Endothelial cell of umbilical vein (primary cell): ENCODE data around the gene ASXL2. TPM values are rescaled to one million over a fixed set of nuclear protein-coding genes. Genes with fewer than 3 reads are reported as not detected.

Experiments
- BruUV-seq: library from RNA; stranded (reverse); fragments of 400-500 nt; replicated peaks from 2 replicates; lab custom pipeline; 2021; lab: Mats Ljungman, UMichigan
- CTCF ChIA-PET: fragments of 300-600, 350-600 bp; sonication (Branson Sonifier 250); formaldehyde crosslinking; loops from one replicate; lab custom pipeline; 2021; ENCODE audit warnings: antibody characterized with exemption, inconsistent platforms; lab: Charles Lee
- POLR2A ChIA-PET: fragments of 300-600, 350-600 bp; sonication (Branson Sonifier 250); formaldehyde crosslinking; loops from one replicate; lab custom pipeline; 2021; ENCODE audit warnings: antibody characterized with exemption, inconsistent platforms; lab: Charles Lee
- DNase-seq: peaks from one replicate; pipeline ENCODE4 v3.0.0-alpha.2; 2011; ENCODE audit warnings: low read depth, low spot score
- FAIRE-seq: peaks from 2 replicates; lab custom pipeline; 2011; peaks lifted over from hg19 to GRCh38; lab: Jason Lieb, UNC
- H2AFZ ChIP-seq: 2 replicates; pipeline ENCODE4 v1.6.0; 2012; ENCODE audit warnings: low read depth, low read length, control low read depth, inconsistent platforms
- H3K27ac ChIP-seq: 2 replicates; pipeline ENCODE4 v1.5.1; 2011; ENCODE audit warnings: low read depth, mild to moderate bottlenecking, control low read depth, low read length, moderate library complexity; ENCODE audit not compliant: insufficient read depth
- H3K27me3 ChIP-seq, 2 experiments: 2 replicates each; pipeline versions ENCODE4 v1.6.0 to v1.6.1; 2011; ENCODE audit warnings: low read length in 2 of 2, mixed read lengths in 1 of 2; ENCODE audit not compliant: control insufficient read depth in 2 of 2, insufficient read depth in 2 of 2
- H3K36me3 ChIP-seq, 2 experiments: 2 replicates in 1 of 2; 3 replicates in 1 of 2; pipeline ENCODE4 v1.5.1; 2011; ENCODE audit warnings: low read length in 2 of 2, mild to moderate bottlenecking in 1 of 2, moderate library complexity in 1 of 2; ENCODE audit not compliant: control insufficient read depth in 2 of 2, insufficient read depth in 2 of 2; ENCODE audit errors: extremely low read depth in 1 of 2
- H3K4me1 ChIP-seq: 3 replicates; pipeline ENCODE4 v1.5.1; 2011; ENCODE audit warnings: mild to moderate bottlenecking, low read length; ENCODE audit not compliant: control insufficient read depth, insufficient read depth; ENCODE audit errors: extremely low read depth
- H3K4me2 ChIP-seq: 2 replicates; pipeline ENCODE4 v1.6.1; 2011; ENCODE audit warnings: low read length, control low read depth, mixed read lengths; ENCODE audit not compliant: insufficient read depth
- H3K4me3 ChIP-seq, 3 experiments: fragments of 200-600 bp in 1 of 3; sonication (generic), shearing (Covaris generic) in 1 of 3; replicated peaks in 1 of 3; 2 replicates each; pipeline ENCODE4 v1.5.1; 2011 to 2016; ENCODE audit warnings: control low read depth in 3 of 3, low read length in 3 of 3, mild to moderate bottlenecking in 2 of 3, inconsistent platforms in 1 of 3, low read depth in 1 of 3, moderate library complexity in 1 of 3; ENCODE audit not compliant: insufficient read depth in 1 of 3
- H3K79me2 ChIP-seq: 2 replicates; pipeline ENCODE4 v1.6.0; 2012; ENCODE audit warnings: low read length, inconsistent platforms; ENCODE audit not compliant: control insufficient read depth, insufficient read depth
- H3K9ac ChIP-seq: replicated peaks from 2 replicates; pipeline ENCODE3; 2011; ENCODE audit warnings: low read length, control low read depth; ENCODE audit not compliant: insufficient read depth; ENCODE audit errors: extremely low read depth
- H3K9me1 ChIP-seq: replicated peaks from 3 replicates; pipeline ENCODE4 v1.6.0; 2011; ENCODE audit warnings: mild to moderate bottlenecking, low read length; ENCODE audit not compliant: control insufficient read depth, insufficient read depth; ENCODE audit errors: extremely low read depth
- H3K9me3 ChIP-seq: replicated peaks from 2 replicates; pipeline ENCODE4 v1.5.1; 2012; ENCODE audit warnings: low read length, inconsistent platforms; ENCODE audit not compliant: control insufficient read depth, insufficient read depth
- H4K20me1 ChIP-seq: replicated peaks from 2 replicates; pipeline ENCODE3; 2011; ENCODE audit warnings: mild to moderate bottlenecking, low read length; ENCODE audit not compliant: control insufficient read depth, insufficient read depth; ENCODE audit errors: extremely low read depth
- EZH2 ChIP-seq: IDR thresholded peaks from 2 replicates; pipeline ENCODE4 v1.6.1; 2012; ENCODE audit warnings: borderline replicate concordance, low read depth, mild to moderate bottlenecking, moderate library complexity, low read length, inconsistent platforms; ENCODE audit not compliant: severe bottlenecking
- FOS ChIP-seq: IDR thresholded peaks from 2 replicates; pipeline ENCODE4 v1.6.1; 2011; ENCODE audit warnings: mild to moderate bottlenecking, low read length, moderate library complexity, borderline replicate concordance; ENCODE audit not compliant: insufficient read depth
- GATA2 ChIP-seq: IDR thresholded peaks from 2 replicates; pipeline ENCODE4 v1.7.0; 2011; ENCODE audit warnings: low read depth, mild to moderate bottlenecking, moderate library complexity, mixed read lengths, low read length; ENCODE audit not compliant: insufficient read length, insufficient read depth
- POLR2A ChIP-seq: IDR thresholded peaks from 2 replicates; pipeline ENCODE4 v1.6.1; 2012; ENCODE audit warnings: low read depth, mild to moderate bottlenecking, control low read depth, low read length
- POLR2AphosphoS5 ChIP-seq: IDR thresholded peaks from 2 replicates; pipeline ENCODE4 v1.6.1; 2012; ENCODE audit warnings: low read depth, mild to moderate bottlenecking, control low read depth, low read length, moderate library complexity; ENCODE audit not compliant: insufficient read depth
- dilution Hi-C: fragments of 300-500 bp; cut with MboI; formaldehyde crosslinking; loops from one replicate; pipeline ENCODE4 v1.15.0; 2019; ENCODE audit warnings: low sequenced_read_pairs; ENCODE audit not compliant: extremely low pct_ligation_motif_present
- intact Hi-C: fragments of 100-400 bp; cut with micrococcal nuclease; formaldehyde crosslinking; loops from one replicate; pipeline ENCODE4 v1.10.0; 2022
- polyA plus RNA-seq, 4 experiments: library from polyadenylated mRNA; depleted of rRNA in 3 of 4; stranded (reverse) in 3 of 4; unstranded in 1 of 4; fragments of >200 nt; gene quantifications; 2 replicates each; pipeline versions ENCODE4 v1.2.1 to v1.2.3, GENCODE V29; 2011 to 2012; ENCODE audit warnings: missing spikeins in 1 of 4
- total RNA-seq: library from RNA; stranded (reverse); gene quantifications from 2 replicates; pipeline ENCODE4 v1.2.3, GENCODE V29; 2021
- TF ChIP-seq, protein P1 (sequence below), 2 donors: IDR thresholded peaks; 1 replicate in 1 of 2; 2 replicates in 1 of 2; pipeline ENCODE4 v1.5.1; 2011; ENCODE audit warnings: low read length in 2 of 2, mild to moderate bottlenecking in 2 of 2, moderate library complexity in 2 of 2, control low read depth in 1 of 2, inconsistent platforms in 1 of 2, low read depth in 1 of 2; ENCODE audit not compliant: insufficient read depth in 1 of 2; ENCODE audit errors: extremely low read depth in 1 of 2
- TF ChIP-seq, protein P2 (sequence below): IDR thresholded peaks from 2 replicates; pipeline ENCODE4 v1.6.1; 2011; ENCODE audit not compliant: insufficient read depth, insufficient read length

ASXL2 gene
- total and polyA plus RNA-seq, 2 donors (not counting 3 experiments of a cell fraction or from before 2014, with no cell fraction given), result 6.1 to 33.8 TPM

- intact Hi-C loops, result no loop called here
- Histone ChIP-seq H3K9ac (no peak overlapping the region), H3K9me1 (no peaks in the 10 kb centered on the region), H3K4me3 (no peak overlapping the region), H2AFZ (no peak overlapping the region), H3K36me3 (no peaks in the 10 kb centered on the region), H4K20me1 (peaks cover 3% of the 10 kb centered on the region), H3K4me1 (no peaks in the 10 kb centered on the region), H3K79me2 (peaks cover 22% of the 10 kb centered on the region), H3K9me3 (no peaks in the 10 kb centered on the region), H3K4me2 (no peak overlapping the region), H3K27me3 (no peaks in the 10 kb centered on the region), H3K27ac (no peak overlapping the region)
- ChIA-PET POLR2A (no interaction called here), CTCF (interaction anchor here (1.2 to 1.4 kb wide), 3 partner anchors 14 to 231 kb away, joined by 3 to 4 read pairs (median 4); no protein-coding TSS in a partner anchor)
- BruUV-seq, result no TSS peak
- dilution Hi-C loops, result no loop called here
- FAIRE-seq, result no peak
- DNase-seq, result no peak
- no peak for TF ChIP-seq EZH2
- TF ChIP-seq POLR2AphosphoS5, result no peak
- TF ChIP-seq, protein P1, sequence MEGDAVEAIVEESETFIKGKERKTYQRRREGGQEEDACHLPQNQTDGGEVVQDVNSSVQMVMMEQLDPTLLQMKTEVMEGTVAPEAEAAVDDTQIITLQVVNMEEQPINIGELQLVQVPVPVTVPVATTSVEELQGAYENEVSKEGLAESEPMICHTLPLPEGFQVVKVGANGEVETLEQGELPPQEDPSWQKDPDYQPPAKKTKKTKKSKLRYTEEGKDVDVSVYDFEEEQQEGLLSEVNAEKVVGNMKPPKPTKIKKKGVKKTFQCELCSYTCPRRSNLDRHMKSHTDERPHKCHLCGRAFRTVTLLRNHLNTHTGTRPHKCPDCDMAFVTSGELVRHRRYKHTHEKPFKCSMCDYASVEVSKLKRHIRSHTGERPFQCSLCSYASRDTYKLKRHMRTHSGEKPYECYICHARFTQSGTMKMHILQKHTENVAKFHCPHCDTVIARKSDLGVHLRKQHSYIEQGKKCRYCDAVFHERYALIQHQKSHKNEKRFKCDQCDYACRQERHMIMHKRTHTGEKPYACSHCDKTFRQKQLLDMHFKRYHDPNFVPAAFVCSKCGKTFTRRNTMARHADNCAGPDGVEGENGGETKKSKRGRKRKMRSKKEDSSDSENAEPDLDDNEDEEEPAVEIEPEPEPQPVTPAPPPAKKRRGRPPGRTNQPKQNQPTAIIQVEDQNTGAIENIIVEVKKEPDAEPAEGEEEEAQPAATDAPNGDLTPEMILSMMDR (IDR thresholded peaks at IDR 0.05; ENCODE audit: extremely low read depth in 1 of 2, insufficient read depth in 1 of 2, low read depth in 1 of 2, low read length in 2 of 2), result no peak
- no peak for TF ChIP-seq POLR2A
- TF ChIP-seq FOS, result no peak
- TF ChIP-seq, protein P2, sequence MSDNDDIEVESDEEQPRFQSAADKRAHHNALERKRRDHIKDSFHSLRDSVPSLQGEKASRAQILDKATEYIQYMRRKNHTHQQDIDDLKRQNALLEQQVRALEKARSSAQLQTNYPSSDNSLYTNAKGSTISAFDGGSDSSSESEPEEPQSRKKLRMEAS, result no peak
- TF ChIP-seq GATA2, result no peak
These were observed 40.0 kb downstream of the ASXL2 start for GRCh38 chr2:25838152-25838756.
